GM23338 (cell line): ENCODE measurements around the gene RHBDF2. TPM values are rescaled to one million over a fixed set of nuclear protein-coding genes. Genes with fewer than 3 reads are reported as not detected.

Source experiments
- ATAC-seq: fragments of 200-7000 bp; cut with Tn5 transposase; 3 replicates; pipeline ENCODE4 v1.9.1; 2020
- DNase-seq: peaks from one replicate; pipeline ENCODE4 v3.0.0-alpha.2; 2015; ENCODE audit warnings: low spot score
- H2AFZ ChIP-seq: fragments of 200-600 bp; sonication (generic); 2 replicates; pipeline ENCODE4 v1.8.0; 2016; ENCODE audit warnings: antibody characterized with exemption, mild to moderate bottlenecking, moderate library complexity
- H3F3A ChIP-seq: fragments of 200-600 bp; sonication (generic); replicated peaks from 2 replicates; pipeline ENCODE4 v1.8.0; 2017; ENCODE audit warnings: antibody characterized with exemption, mixed run types, low read depth
- H3K27ac ChIP-seq: fragments of 200-600 bp; sonication (generic); 2 replicates; pipeline ENCODE4 v1.6.1; 2016; ENCODE audit warnings: low read depth
- H3K27me3 ChIP-seq: fragments of 200-600 bp; sonication (generic); 2 replicates; pipeline ENCODE4 v1.8.0; 2016; ENCODE audit warnings: mild to moderate bottlenecking, mixed run types, moderate library complexity; ENCODE audit not compliant: insufficient read depth
- H3K36me3 ChIP-seq: fragments of 200-600 bp; sonication (generic); 2 replicates; pipeline ENCODE4 v1.8.0; 2016; ENCODE audit warnings: mild to moderate bottlenecking; ENCODE audit not compliant: insufficient read depth
- H3K4me1 ChIP-seq: fragments of 200-600 bp; sonication (generic); 2 replicates; pipeline ENCODE4 v1.8.0; 2016; ENCODE audit warnings: mild to moderate bottlenecking, moderate library complexity; ENCODE audit not compliant: insufficient read depth
- H3K4me2 ChIP-seq: fragments of 200-600 bp; sonication (generic); 2 replicates; pipeline ENCODE4 v1.7.1; 2017; ENCODE audit warnings: mixed run types
- H3K4me3 ChIP-seq: fragments of 200-600 bp; sonication (generic); 2 replicates; pipeline ENCODE4 v1.6.1; 2016; ENCODE audit warnings: mixed run types
- H3K79me2 ChIP-seq: fragments of 200-600 bp; sonication (generic); replicated peaks from 2 replicates; pipeline ENCODE4 v1.8.0; 2017; ENCODE audit warnings: mild to moderate bottlenecking; ENCODE audit not compliant: insufficient read depth
- H3K9me2 ChIP-seq: fragments of 200-600 bp; sonication (generic); 2 replicates; pipeline ENCODE4 v1.8.0; 2017; ENCODE audit not compliant: insufficient read depth
- H4K20me1 ChIP-seq: fragments of 200-600 bp; sonication (generic); replicated peaks from 2 replicates; pipeline ENCODE4 v1.8.0; 2017; ENCODE audit warnings: mild to moderate bottlenecking; ENCODE audit not compliant: insufficient read depth
- H3K27ac Mint-ChIP-seq: 2 replicates; pipeline ENCODE4 v1.8.0; 2020; ENCODE audit warnings: inconsistent platforms, mild to moderate bottlenecking, moderate library complexity, mixed read lengths
- H3K27me3 Mint-ChIP-seq: 3 replicates; pipeline ENCODE4 v1.8.0; 2022; ENCODE audit warnings: low read depth, mild to moderate bottlenecking, moderate library complexity, mixed read lengths, inconsistent platforms; ENCODE audit not compliant: insufficient read depth, poor library complexity
- H3K36me3 Mint-ChIP-seq: 3 replicates; pipeline ENCODE4 v1.8.0; 2021; ENCODE audit warnings: low read depth, mild to moderate bottlenecking, inconsistent platforms, moderate library complexity, mixed read lengths
- H3K4me1 Mint-ChIP-seq: 3 replicates; pipeline ENCODE4 v1.8.0; 2020; ENCODE audit warnings: mild to moderate bottlenecking, inconsistent platforms, mixed read lengths
- H3K4me3 Mint-ChIP-seq: 3 replicates; pipeline ENCODE4 v1.8.0; 2021; ENCODE audit warnings: moderate library complexity, mild to moderate bottlenecking, inconsistent platforms, mixed read lengths
- H3K9me3 Mint-ChIP-seq: 3 replicates; pipeline ENCODE4 v1.8.0; 2020; ENCODE audit warnings: moderate library complexity, mild to moderate bottlenecking, inconsistent platforms, mixed read lengths
- CREB1 ChIP-seq: fragments of 250-450 bp; sonication (Bioruptor Pico); IDR thresholded peaks from 2 replicates; pipeline ENCODE4 v1.5.0; 2020; ENCODE audit warnings: low read depth, mild to moderate bottlenecking, moderate library complexity
- EZH2phosphoT487 ChIP-seq: fragments of 200-600 bp; sonication (generic); IDR thresholded peaks from one replicate; pipeline ENCODE4 v1.8.1; 2018; ENCODE audit warnings: antibody characterized with exemption; ENCODE audit not compliant: unreplicated experiment
- JUNB ChIP-seq: IDR thresholded peaks from one replicate; pipeline ENCODE4 v1.6.1; 2016; ENCODE audit warnings: antibody characterized with exemption; ENCODE audit not compliant: unreplicated experiment
- NANOG ChIP-seq: IDR thresholded peaks from 2 replicates; pipeline ENCODE4 v1.6.1; 2016; ENCODE audit warnings: antibody characterized with exemption, borderline replicate concordance
- POLR2AphosphoS5 ChIP-seq: IDR thresholded peaks from 2 replicates; pipeline ENCODE4 v1.6.1; 2016; ENCODE audit warnings: antibody characterized with exemption, low read depth
- STAT1 ChIP-seq: IDR thresholded peaks from one replicate; pipeline ENCODE4 v1.6.1; 2016; ENCODE audit warnings: antibody characterized with exemption; ENCODE audit not compliant: unreplicated experiment
- ZNF114 ChIP-seq: fragments of 250-450 bp; sonication (Bioruptor Pico); IDR thresholded peaks from 2 replicates; pipeline ENCODE4 v1.5.0; 2020; ENCODE audit warnings: mild to moderate bottlenecking, moderate library complexity
- ZNF331 ChIP-seq: fragments of 250-450 bp; sonication (Bioruptor Pico); IDR thresholded peaks from 2 replicates; pipeline ENCODE4 v1.5.0; 2020; ENCODE audit warnings: low read depth, mild to moderate bottlenecking, moderate library complexity
- polyA plus RNA-seq: library from polyadenylated mRNA; unstranded; fragments of >200 nt; fragmentation: Nextera tagmentation; extraction: Ambion mirVana; gene quantifications from 2 replicates; pipeline ENCODE4 v1.2.1, GENCODE V29; 2016
- total RNA-seq: library from RNA; depleted of rRNA; stranded (reverse); fragments of >200 nt; shearing (Covaris generic); gene quantifications from 2 replicates; pipeline ENCODE4 v1.2.3, GENCODE V29; 2014
- TF ChIP-seq, protein P1 (sequence below): fragments of 250-450 bp; sonication (Bioruptor Pico); IDR thresholded peaks from 2 replicates; pipeline ENCODE4 v1.5.0; 2020; ENCODE audit warnings: mild to moderate bottlenecking, moderate library complexity
- TF ChIP-seq, protein P2 (sequence below): IDR thresholded peaks from 2 replicates; pipeline ENCODE4 v1.6.1; 2016; ENCODE audit warnings: antibody characterized with exemption
- TF ChIP-seq, protein P3 (sequence below), 2 experiments: fragments of 200-600 bp in 1 of 2; sonication (generic) in 1 of 2; conservative IDR thresholded peaks; 2 replicates each; pipeline versions ENCODE4 v1.5.1 to v1.6.1; 2016 to 2017; ENCODE audit warnings: antibody characterized with exemption in 2 of 2, low read depth in 2 of 2, mild to moderate bottlenecking in 2 of 2, moderate library complexity in 1 of 2

Gene RHBDF2
- total and polyA plus RNA-seq, 2 experiments from 2014 or later: 9.4 to 29.5 TPM

DNA sequence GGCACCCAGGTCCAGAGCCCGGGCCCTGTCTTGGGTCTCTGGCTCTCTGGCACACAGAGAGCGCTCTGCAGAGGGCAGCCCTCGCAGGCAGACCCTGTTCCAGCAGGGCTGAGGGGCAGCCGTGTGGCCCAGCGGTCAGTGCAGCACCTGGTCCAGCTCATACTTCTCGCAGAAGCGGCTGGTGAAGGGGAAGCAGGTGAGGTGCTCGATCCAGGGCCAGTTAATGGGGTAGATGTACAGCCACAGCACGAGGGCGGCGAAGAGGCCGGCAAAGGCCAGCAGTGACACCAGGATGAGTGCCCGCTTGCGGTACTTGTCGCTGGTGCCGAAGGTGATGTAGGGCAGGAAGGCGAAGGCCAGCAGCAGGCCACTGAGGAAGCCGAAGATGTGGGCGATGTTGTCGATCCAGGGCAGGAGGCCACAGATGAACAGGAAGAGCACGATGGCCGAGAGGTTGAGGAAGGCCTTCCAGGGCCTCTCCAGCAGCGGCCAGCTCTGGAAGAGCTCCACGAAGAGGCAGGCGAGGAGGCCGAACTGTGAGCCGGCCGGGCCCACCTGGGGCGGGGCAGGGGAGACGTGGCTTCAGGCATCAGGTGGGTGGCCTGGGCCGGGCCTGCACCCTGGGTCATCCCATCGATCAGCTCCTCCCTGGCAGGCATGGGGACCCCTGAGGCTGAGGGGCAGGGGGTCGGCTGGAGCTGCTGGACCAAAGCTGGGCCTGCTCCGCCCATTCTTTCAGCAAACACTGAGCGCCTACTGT lies 29.5 kb downstream of the RHBDF2 start:
- Histone ChIP-seq H3K79me2 (no peaks in the 10 kb centered on the region), H3K27me3 (no peaks in the 10 kb centered on the region), H3K36me3 (no peaks in the 10 kb centered on the region), H3F3A (no peaks in the 10 kb centered on the region), H3K4me3 (no peak overlapping the region), H3K4me2 (no peak overlapping the region), H3K9me2 (no peaks in the 10 kb centered on the region), H3K27ac (no peak overlapping the region), H4K20me1 (no peaks in the 10 kb centered on the region), H2AFZ (no peak overlapping the region), H3K4me1 (no peaks in the 10 kb centered on the region)
- no peaks in the 10 kb centered on the region; the same call in 1 of the 3 replicates for H3K9me3 Mint-ChIP-seq
- no peak for ATAC-seq
- H3K4me1 Mint-ChIP-seq: peaks cover 6% of the 10 kb centered on the region; the same call in 2 of the 3 replicates
- no peak for DNase-seq
- H3K27ac Mint-ChIP-seq: no peak overlapping the region
- peaks cover 7% of the 10 kb centered on the region; the same call in 1 of the 3 replicates for H3K36me3 Mint-ChIP-seq
- H3K27me3 Mint-ChIP-seq: peaks cover 13% of the 10 kb centered on the region
- TF ChIP-seq, protein P1, sequence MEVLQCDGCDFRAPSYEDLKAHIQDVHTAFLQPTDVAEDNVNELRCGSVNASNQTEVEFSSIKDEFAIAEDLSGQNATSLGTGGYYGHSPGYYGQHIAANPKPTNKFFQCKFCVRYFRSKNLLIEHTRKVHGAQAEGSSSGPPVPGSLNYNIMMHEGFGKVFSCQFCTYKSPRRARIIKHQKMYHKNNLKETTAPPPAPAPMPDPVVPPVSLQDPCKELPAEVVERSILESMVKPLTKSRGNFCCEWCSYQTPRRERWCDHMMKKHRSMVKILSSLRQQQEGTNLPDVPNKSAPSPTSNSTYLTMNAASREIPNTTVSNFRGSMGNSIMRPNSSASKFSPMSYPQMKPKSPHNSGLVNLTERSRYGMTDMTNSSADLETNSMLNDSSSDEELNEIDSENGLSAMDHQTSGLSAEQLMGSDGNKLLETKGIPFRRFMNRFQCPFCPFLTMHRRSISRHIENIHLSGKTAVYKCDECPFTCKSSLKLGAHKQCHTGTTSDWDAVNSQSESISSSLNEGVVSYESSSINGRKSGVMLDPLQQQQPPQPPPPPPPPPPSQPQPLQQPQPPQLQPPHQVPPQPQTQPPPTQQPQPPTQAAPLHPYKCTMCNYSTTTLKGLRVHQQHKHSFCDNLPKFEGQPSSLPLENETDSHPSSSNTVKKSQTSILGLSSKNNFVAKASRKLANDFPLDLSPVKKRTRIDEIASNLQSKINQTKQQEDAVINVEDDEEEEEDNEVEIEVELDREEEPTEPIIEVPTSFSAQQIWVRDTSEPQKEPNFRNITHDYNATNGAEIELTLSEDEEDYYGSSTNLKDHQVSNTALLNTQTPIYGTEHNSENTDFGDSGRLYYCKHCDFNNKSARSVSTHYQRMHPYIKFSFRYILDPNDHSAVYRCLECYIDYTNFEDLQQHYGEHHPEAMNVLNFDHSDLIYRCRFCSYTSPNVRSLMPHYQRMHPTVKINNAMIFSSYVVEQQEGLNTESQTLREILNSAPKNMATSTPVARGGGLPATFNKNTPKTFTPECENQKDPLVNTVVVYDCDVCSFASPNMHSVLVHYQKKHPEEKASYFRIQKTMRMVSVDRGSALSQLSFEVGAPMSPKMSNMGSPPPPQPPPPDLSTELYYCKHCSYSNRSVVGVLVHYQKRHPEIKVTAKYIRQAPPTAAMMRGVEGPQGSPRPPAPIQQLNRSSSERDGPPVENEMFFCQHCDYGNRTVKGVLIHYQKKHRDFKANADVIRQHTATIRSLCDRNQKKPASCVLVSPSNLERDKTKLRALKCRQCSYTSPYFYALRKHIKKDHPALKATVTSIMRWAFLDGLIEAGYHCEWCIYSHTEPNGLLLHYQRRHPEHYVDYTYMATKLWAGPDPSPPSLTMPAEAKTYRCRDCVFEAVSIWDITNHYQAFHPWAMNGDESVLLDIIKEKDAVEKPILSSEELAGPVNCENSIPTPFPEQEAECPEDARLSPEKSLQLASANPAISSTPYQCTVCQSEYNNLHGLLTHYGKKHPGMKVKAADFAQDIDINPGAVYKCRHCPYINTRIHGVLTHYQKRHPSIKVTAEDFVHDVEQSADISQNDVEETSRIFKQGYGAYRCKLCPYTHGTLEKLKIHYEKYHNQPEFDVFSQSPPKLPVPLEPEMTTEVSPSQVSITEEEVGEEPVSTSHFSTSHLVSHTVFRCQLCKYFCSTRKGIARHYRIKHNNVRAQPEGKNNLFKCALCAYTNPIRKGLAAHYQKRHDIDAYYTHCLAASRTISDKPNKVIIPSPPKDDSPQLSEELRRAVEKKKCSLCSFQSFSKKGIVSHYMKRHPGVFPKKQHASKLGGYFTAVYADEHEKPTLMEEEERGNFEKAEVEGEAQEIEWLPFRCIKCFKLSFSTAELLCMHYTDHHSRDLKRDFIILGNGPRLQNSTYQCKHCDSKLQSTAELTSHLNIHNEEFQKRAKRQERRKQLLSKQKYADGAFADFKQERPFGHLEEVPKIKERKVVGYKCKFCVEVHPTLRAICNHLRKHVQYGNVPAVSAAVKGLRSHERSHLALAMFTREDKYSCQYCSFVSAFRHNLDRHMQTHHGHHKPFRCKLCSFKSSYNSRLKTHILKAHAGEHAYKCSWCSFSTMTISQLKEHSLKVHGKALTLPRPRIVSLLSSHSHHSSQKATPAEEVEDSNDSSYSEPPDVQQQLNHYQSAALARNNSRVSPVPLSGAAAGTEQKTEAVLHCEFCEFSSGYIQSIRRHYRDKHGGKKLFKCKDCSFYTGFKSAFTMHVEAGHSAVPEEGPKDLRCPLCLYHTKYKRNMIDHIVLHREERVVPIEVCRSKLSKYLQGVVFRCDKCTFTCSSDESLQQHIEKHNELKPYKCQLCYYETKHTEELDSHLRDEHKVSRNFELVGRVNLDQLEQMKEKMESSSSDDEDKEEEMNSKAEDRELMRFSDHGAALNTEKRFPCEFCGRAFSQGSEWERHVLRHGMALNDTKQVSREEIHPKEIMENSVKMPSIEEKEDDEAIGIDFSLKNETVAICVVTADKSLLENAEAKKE (CRISPR knock-in tag): no peak
- no peak overlapping the region for H3K4me3 Mint-ChIP-seq

DNA sequence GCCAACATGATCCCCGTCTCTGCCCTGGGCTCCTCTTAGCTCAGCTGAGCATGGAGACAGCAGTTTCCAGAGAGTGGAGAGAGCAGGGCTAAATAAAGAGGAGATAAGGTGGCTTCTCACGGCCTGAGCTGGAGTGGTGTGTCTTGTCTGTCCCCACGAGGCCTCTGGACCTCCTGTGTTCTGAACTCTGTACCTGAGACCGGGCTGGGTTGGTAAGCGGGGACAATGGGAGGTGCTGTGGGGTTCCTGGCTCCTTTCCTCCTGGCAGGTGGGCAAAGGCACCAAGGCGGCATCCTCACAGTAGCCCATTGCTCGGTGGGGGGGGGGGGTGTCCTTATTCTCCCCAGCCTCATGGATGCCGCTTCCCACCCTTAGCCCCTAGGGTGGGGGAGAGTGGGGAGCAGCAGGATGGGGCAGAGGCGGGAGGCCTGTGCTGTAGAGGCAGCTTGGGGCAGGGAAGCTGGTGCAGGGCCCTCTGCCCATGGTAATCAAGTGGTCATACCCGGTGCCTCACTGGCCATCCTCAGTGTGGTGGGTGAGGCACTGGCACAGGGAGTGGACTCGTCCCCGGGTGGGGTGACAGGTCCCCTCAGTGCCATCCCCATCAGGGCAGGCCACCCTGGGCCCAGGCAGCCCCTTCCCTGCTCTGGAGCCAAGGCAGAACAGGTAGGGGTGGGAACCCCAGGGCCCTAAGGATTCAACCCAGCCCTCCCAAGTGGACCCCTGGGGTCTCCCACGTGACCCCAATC lies 31.1 kb downstream of the RHBDF2 start:
- ATAC-seq: no peak
- peaks cover 10% of the 10 kb centered on the region; the same call in 2 of the 3 replicates for H3K4me1 Mint-ChIP-seq
- no peaks in the 10 kb centered on the region; the same call in 1 of the 3 replicates for H3K9me3 Mint-ChIP-seq
- H3K27me3 Mint-ChIP-seq: peaks cover 11% of the 10 kb centered on the region
- H4K20me1 ChIP-seq: no peaks in the 10 kb centered on the region
- no peaks in the 10 kb centered on the region for H3K79me2 ChIP-seq
- H3K4me3 ChIP-seq: no peak overlapping the region
- H3F3A ChIP-seq: no peaks in the 10 kb centered on the region
- no peak overlapping the region for H3K4me3 Mint-ChIP-seq
- H2AFZ ChIP-seq: no peak overlapping the region
- peaks cover 5% of the 10 kb centered on the region; the same call in 1 of the 3 replicates for H3K36me3 Mint-ChIP-seq
- no peak overlapping the region for H3K4me2 ChIP-seq
- no peak overlapping the region for H3K27ac Mint-ChIP-seq
- no peaks in the 10 kb centered on the region for H3K4me1 ChIP-seq
- no peak overlapping the region for H3K27ac ChIP-seq
- no peaks in the 10 kb centered on the region for H3K36me3 ChIP-seq
- H3K9me2 ChIP-seq: no peaks in the 10 kb centered on the region
- DNase-seq: no peak
- H3K27me3 ChIP-seq: no peaks in the 10 kb centered on the region
- TF ChIP-seq, protein P2, sequence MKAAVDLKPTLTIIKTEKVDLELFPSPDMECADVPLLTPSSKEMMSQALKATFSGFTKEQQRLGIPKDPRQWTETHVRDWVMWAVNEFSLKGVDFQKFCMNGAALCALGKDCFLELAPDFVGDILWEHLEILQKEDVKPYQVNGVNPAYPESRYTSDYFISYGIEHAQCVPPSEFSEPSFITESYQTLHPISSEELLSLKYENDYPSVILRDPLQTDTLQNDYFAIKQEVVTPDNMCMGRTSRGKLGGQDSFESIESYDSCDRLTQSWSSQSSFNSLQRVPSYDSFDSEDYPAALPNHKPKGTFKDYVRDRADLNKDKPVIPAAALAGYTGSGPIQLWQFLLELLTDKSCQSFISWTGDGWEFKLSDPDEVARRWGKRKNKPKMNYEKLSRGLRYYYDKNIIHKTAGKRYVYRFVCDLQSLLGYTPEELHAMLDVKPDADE: no peak
- TF ChIP-seq, protein P3, sequence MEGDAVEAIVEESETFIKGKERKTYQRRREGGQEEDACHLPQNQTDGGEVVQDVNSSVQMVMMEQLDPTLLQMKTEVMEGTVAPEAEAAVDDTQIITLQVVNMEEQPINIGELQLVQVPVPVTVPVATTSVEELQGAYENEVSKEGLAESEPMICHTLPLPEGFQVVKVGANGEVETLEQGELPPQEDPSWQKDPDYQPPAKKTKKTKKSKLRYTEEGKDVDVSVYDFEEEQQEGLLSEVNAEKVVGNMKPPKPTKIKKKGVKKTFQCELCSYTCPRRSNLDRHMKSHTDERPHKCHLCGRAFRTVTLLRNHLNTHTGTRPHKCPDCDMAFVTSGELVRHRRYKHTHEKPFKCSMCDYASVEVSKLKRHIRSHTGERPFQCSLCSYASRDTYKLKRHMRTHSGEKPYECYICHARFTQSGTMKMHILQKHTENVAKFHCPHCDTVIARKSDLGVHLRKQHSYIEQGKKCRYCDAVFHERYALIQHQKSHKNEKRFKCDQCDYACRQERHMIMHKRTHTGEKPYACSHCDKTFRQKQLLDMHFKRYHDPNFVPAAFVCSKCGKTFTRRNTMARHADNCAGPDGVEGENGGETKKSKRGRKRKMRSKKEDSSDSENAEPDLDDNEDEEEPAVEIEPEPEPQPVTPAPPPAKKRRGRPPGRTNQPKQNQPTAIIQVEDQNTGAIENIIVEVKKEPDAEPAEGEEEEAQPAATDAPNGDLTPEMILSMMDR (conservative IDR thresholded peaks at IDR 0.05; ENCODE audit: low read depth in 2 of 2): no peak
- TF ChIP-seq STAT1 (no peak), JUNB (no peak), ZNF331 (CRISPR knock-in tag) (no peak), ZNF114 (CRISPR knock-in tag) (no peak), NANOG (no peak), EZH2phosphoT487 (no peak), CREB1 (CRISPR knock-in tag) (no peak), POLR2AphosphoS5 (no peak)
